IPS DF 6.9 (cell line): ENCODE data around the gene F13A1.

Experiments used
- DNase-seq: peaks from one replicate; pipeline ENCODE4 v3.0.0-alpha.2; 2013; ENCODE audit warnings: low read depth, low spot score
- H3K27ac ChIP-seq: one replicate; pipeline ENCODE4 v1.5.1; 2013; ENCODE audit warnings: low read length, control low read depth
- H3K27me3 ChIP-seq: 2 replicates; pipeline ENCODE4 v1.6.1; 2013; ENCODE audit warnings: mild to moderate bottlenecking, low read length; ENCODE audit not compliant: control insufficient read depth, insufficient read depth
- H3K36me3 ChIP-seq: 2 replicates; pipeline ENCODE4 v1.6.1; 2013; ENCODE audit warnings: low read length; ENCODE audit not compliant: control insufficient read depth, insufficient read depth
- H3K4me1 ChIP-seq: 2 replicates; pipeline ENCODE4 v1.6.1; 2013; ENCODE audit warnings: low read length; ENCODE audit not compliant: control insufficient read depth, insufficient read depth
- H3K4me3 ChIP-seq: 2 replicates; pipeline ENCODE4 v1.5.1; 2013; ENCODE audit warnings: mild to moderate bottlenecking, low read length
- H3K9me3 ChIP-seq: 2 replicates; pipeline ENCODE4 v1.6.1; 2013; ENCODE audit warnings: low read length, inconsistent platforms; ENCODE audit not compliant: control insufficient read depth, insufficient read depth
- WGBS: extraction: QIAGEN DNeasy Blood & Tissue Kit; methylation state at CpG from one replicate; pipeline ENCODE4 v1.1.7; 2013; ENCODE audit warnings: mixed read lengths, missing lambda C conversion rate; ENCODE audit not compliant: insufficient read length, insufficient coverage; 5-methylcytosine and 5-hydroxymethylcytosine counted together

F13A1 gene

GRCh38 chr6:6284221-6284966, 36.1 kb downstream of the F13A1 start:
- H3K4me1 ChIP-seq, result no peaks in the 10 kb centered on the region
- H3K36me3 ChIP-seq, result no peaks in the 10 kb centered on the region
- no peak overlapping the region for H3K4me3 ChIP-seq
- no peak overlapping the region for H3K27ac ChIP-seq
- WGBS, result no CpG with 5 or more reads among the region's 6 CpGs
- DNase-seq, result no peak
- no peaks in the 10 kb centered on the region for H3K9me3 ChIP-seq
- H3K27me3 ChIP-seq, result no peaks in the 10 kb centered on the region

- no CpG with 5 or more reads among the region's 2 CpGs for WGBS
- H3K4me3 ChIP-seq, result no peak overlapping the region
- no peaks in the 10 kb centered on the region for H3K36me3 ChIP-seq
- no peak overlapping the region for H3K27ac ChIP-seq
- H3K9me3 ChIP-seq, result no peaks in the 10 kb centered on the region
- H3K27me3 ChIP-seq, result no peaks in the 10 kb centered on the region
- no peak for DNase-seq
- H3K4me1 ChIP-seq, result no peaks in the 10 kb centered on the region
These were observed 36.7 kb downstream of the F13A1 start for GRCh38 chr6:6283746-6284145.

- Histone ChIP-seq H3K9me3 (no peaks in the 10 kb centered on the region), H3K4me3 (no peak overlapping the region), H3K4me1 (no peaks in the 10 kb centered on the region), H3K27ac (no peak overlapping the region), H3K27me3 (no peaks in the 10 kb centered on the region), H3K36me3 (no peaks in the 10 kb centered on the region)
- DNase-seq, result no peak
- no CpG with 5 or more reads among the region's 1 CpG for WGBS
These were observed 37.7 kb downstream of the F13A1 start for GRCh38 chr6:6282716-6283115.

GRCh38 chr6:6277413-6277812, 43.0 kb downstream of the F13A1 start:
- Histone ChIP-seq H3K27me3 (no peaks in the 10 kb centered on the region), H3K4me3 (no peak overlapping the region), H3K4me1 (no peaks in the 10 kb centered on the region), H3K36me3 (no peaks in the 10 kb centered on the region), H3K9me3 (no peaks in the 10 kb centered on the region), H3K27ac (no peak overlapping the region)
- no peak for DNase-seq
- WGBS, result no CpG with 5 or more reads among the region's 4 CpGs

GRCh38 chr6:6270948-6271535, 49.4 kb downstream of the F13A1 start:
- WGBS, result no CpG with 5 or more reads among the region's 7 CpGs
- H3K27me3 ChIP-seq, result no peaks in the 10 kb centered on the region

GRCh38 chr6:6260196-6260722, 60.2 kb downstream of the F13A1 start:
- Histone ChIP-seq H3K27me3 (0 out of 2 replicates have a peak, but pooled peaks cover 2% of the 10 kb centered on the region), H3K27ac (no peak overlapping the region), H3K4me3 (no peak overlapping the region), H3K36me3 (no peaks in the 10 kb centered on the region), H3K9me3 (no peaks in the 10 kb centered on the region), H3K4me1 (no peaks in the 10 kb centered on the region)
- no peak for DNase-seq
- WGBS, result no CpG with 5 or more reads among the region's 6 CpGs

More at GRCh38 chr6:6270948-6271535, 49.4 kb downstream of the F13A1 start:
- H3K36me3 ChIP-seq, result no peaks in the 10 kb centered on the region
- H3K4me1 ChIP-seq, result no peaks in the 10 kb centered on the region
- DNase-seq, result no peak
- no peak overlapping the region for H3K4me3 ChIP-seq
- no peaks in the 10 kb centered on the region for H3K9me3 ChIP-seq
- H3K27ac ChIP-seq, result no peak overlapping the region

GRCh38 chr6:6256886-6257285, 63.6 kb downstream of the F13A1 start:
- no peaks in the 10 kb centered on the region for H3K36me3 ChIP-seq
- no peaks in the 10 kb centered on the region for H3K9me3 ChIP-seq
- H3K4me1 ChIP-seq, result no peaks in the 10 kb centered on the region
- H3K4me3 ChIP-seq, result no peak overlapping the region
- H3K27me3 ChIP-seq, result no peaks in the 10 kb centered on the region
- no peak overlapping the region for H3K27ac ChIP-seq
- no peak for DNase-seq
- WGBS, result no CpG with 5 or more reads among the region's 2 CpGs

GRCh38 chr6:6256259-6256658, 64.2 kb downstream of the F13A1 start:
- no peaks in the 10 kb centered on the region for H3K9me3 ChIP-seq
- no peaks in the 10 kb centered on the region for H3K27me3 ChIP-seq
- no CpG with 5 or more reads among the region's 4 CpGs for WGBS
- no peak for DNase-seq
- H3K4me1 ChIP-seq, result no peaks in the 10 kb centered on the region
- no peak overlapping the region for H3K27ac ChIP-seq
- H3K36me3 ChIP-seq, result no peaks in the 10 kb centered on the region
- H3K4me3 ChIP-seq, result no peak overlapping the region

GRCh38 chr6:6251555-6252280, 68.7 kb downstream of the F13A1 start:
- Histone ChIP-seq H3K9me3 (no peaks in the 10 kb centered on the region), H3K27me3 (no peaks in the 10 kb centered on the region), H3K4me1 (no peaks in the 10 kb centered on the region), H3K27ac (no peak overlapping the region), H3K36me3 (no peaks in the 10 kb centered on the region), H3K4me3 (no peak overlapping the region)
- WGBS, result no CpG with 5 or more reads among the region's 13 CpGs
- no peak for DNase-seq

- H3K36me3 ChIP-seq, result no peaks in the 10 kb centered on the region
- H3K4me1 ChIP-seq, result no peaks in the 10 kb centered on the region
- no peak overlapping the region for H3K27ac ChIP-seq
- H3K9me3 ChIP-seq, result no peaks in the 10 kb centered on the region
- no peak overlapping the region for H3K4me3 ChIP-seq
- DNase-seq, result no peak
- no peaks in the 10 kb centered on the region for H3K27me3 ChIP-seq
- WGBS, result no CpG with 5 or more reads among the region's 2 CpGs
These were observed 71.8 kb downstream of the F13A1 start for GRCh38 chr6:6248651-6249050.
